ENCODE data around the gene ENTPD3. TPM values are rescaled to one million over a fixed set of nuclear protein-coding genes. Genes with fewer than 3 reads are reported as not detected.

ENTPD3 gene
- total and polyA plus RNA-seq, 2 of the 8 experiments (the other 6 are each of a cell fraction or from before 2014, with no cell fraction given) = 0.60 to 1.0 TPM

GRCh38 chr3:40407611-40408010 is 20.6 kb downstream of the ENTPD3 start:
- H3K36me3 ChIP-seq (ENCODE audit: control insufficient read depth in 2 of 4, insufficient read depth in 4 of 4, low read length in 3 of 4) = no peaks in the 10 kb centered on the region
- no peak overlapping the region for H3K18ac ChIP-seq (ENCODE audit: extremely low read depth, low read length)
- no peak overlapping the region for H2BK20ac ChIP-seq (ENCODE audit: low read length)
- no peaks in the 10 kb centered on the region for H4K20me1 ChIP-seq (replicated peaks in 1 of 2; ENCODE audit: control insufficient read depth in 1 of 2, insufficient read depth in 2 of 2, low read length in 2 of 2)
- H2BK15ac ChIP-seq (ENCODE audit: low read length) = no peak overlapping the region
- H3K27me3 ChIP-seq (replicated peaks in 1 of 4; ENCODE audit: control insufficient read depth in 3 of 4, extremely low read depth in 1 of 4, insufficient read depth in 3 of 4, low read length in 3 of 4) = no peaks in the 10 kb centered on the region
- H3K79me1 ChIP-seq (ENCODE audit: low read depth, low read length) = no peaks in the 10 kb centered on the region
- no peak overlapping the region for H2BK120ac ChIP-seq (replicated peaks; ENCODE audit: low read depth, low read length)
- no peaks in the 10 kb centered on the region for H3K9me3 ChIP-seq (ENCODE audit: insufficient read depth in 2 of 2, low read depth in 1 of 2, low read length in 1 of 2)
- no peak for FAIRE-seq
- no peak for DNase-seq (ENCODE audit: low read depth in 1 of 2, low spot score in 2 of 2)
- H3K23me2 ChIP-seq (ENCODE audit: low read depth, low read length) = no peaks in the 10 kb centered on the region
- no peak overlapping the region for H3K4me3 ChIP-seq (ENCODE audit: extremely low read depth in 1 of 4, insufficient read depth in 2 of 4, low read depth in 3 of 4, low read length in 4 of 4)
- no peak overlapping the region for H3K56ac ChIP-seq (replicated peaks; ENCODE audit: insufficient read length, low read depth, low read length)
- no peak overlapping the region for H3K4me2 ChIP-seq (ENCODE audit: insufficient read depth in 1 of 2, low read depth in 2 of 2, low read length in 2 of 2)
- H3K14ac ChIP-seq (ENCODE audit: insufficient read length) = no peak overlapping the region
- H2AFZ ChIP-seq (ENCODE audit: low read length) = no peak overlapping the region
- TF ChIP-seq SIX5 (IDR thresholded peaks at IDR 0.05; ENCODE audit: low read depth, low read length) = no peak
- TF ChIP-seq RFX5 (IDR thresholded peaks at IDR 0.05; ENCODE audit: borderline replicate concordance, low read depth, low read length) = no peak
- TF ChIP-seq TCF12 (IDR thresholded peaks at IDR 0.05; ENCODE audit: low read depth, low read length) = no peak
- H3K27ac ChIP-seq (ENCODE audit: low read depth, low read length) = no peak overlapping the region
- WGBS, 2 experiments (ENCODE audit: extremely low coverage in 1 of 2, insufficient coverage in 1 of 2, insufficient read length in 1 of 2, insufficient replicate concordance in 2 of 2, low coverage in 1 of 2, low lambda C conversion rate in 2 of 2, missing lambda C conversion rate in 1 of 2) = 89% methylated on average over 3 of the region's 3 CpGs; no CpG with 5 or more reads in 1 of the 2 experiments
- H3K23ac ChIP-seq (ENCODE audit: insufficient read length) = no peak overlapping the region
- no peak overlapping the region for H2BK12ac ChIP-seq (ENCODE audit: low read depth, low read length)
- H2AK5ac ChIP-seq (ENCODE audit: low read depth, low read length) = no peak overlapping the region
- H3K4me1 ChIP-seq (replicated peaks in 1 of 4; ENCODE audit: control insufficient read depth in 3 of 4, insufficient read depth in 4 of 4, low read length in 3 of 4) = no peaks in the 10 kb centered on the region
- H3K4ac ChIP-seq (replicated peaks; ENCODE audit: insufficient read length, low read depth, low read length) = no peak overlapping the region
- CTCF ChIA-PET (ENCODE audit: partially characterized antibody) = interaction anchor here (1.3 kb wide), 1 partner anchor 80 kb away, joined by 3 read pairs; no protein-coding TSS in a partner anchor
- H2BK5ac ChIP-seq (ENCODE audit: low read depth, low read length) = no peak overlapping the region
- no peaks in the 10 kb centered on the region for H3K79me2 ChIP-seq (ENCODE audit: control insufficient read depth in 1 of 2, insufficient read depth in 2 of 2, low read length in 2 of 2)
- POLR2A ChIA-PET (ENCODE audit: partially characterized antibody) = interaction anchor here (1.3 kb wide), 1 partner anchor 49 kb away, joined by 3 read pairs; the partner anchor contains the start of gene RPL14
- no peak overlapping the region for H3K9ac ChIP-seq (replicated peaks in 1 of 4; ENCODE audit: extremely low read depth in 1 of 4, low read depth in 3 of 4, low read length in 3 of 4)
- no peak overlapping the region for H4K8ac ChIP-seq (ENCODE audit: extremely low read depth, insufficient read depth, low read length)
- H4K91ac ChIP-seq (replicated peaks; ENCODE audit: insufficient read length, low read length) = no peak overlapping the region
- no peak overlapping the region for H4K5ac ChIP-seq (ENCODE audit: insufficient read length, low read depth, low read length)
